Karpas-422 (cell line): ENCODE measurements around the gene FOXP4. TPM values are rescaled to one million over a fixed set of nuclear protein-coding genes. Genes with fewer than 3 reads are reported as not detected.
A peak's percentile ranks its signal among the peaks of the same experiment; 100 is the strongest.

ENCODE experiments used
- DNase-seq: peaks from one replicate; pipeline ENCODE4 v3.0.0-alpha.2; 2015
- H2AFZ ChIP-seq: fragments of 200-600 bp; sonication (generic); 2 replicates; pipeline ENCODE4 v1.6.1; 2014; ENCODE audit warnings: antibody characterized with exemption, low read length, mixed read lengths
- H3K27ac ChIP-seq: fragments of 200-600 bp; sonication (generic); 2 replicates; pipeline ENCODE4 v1.5.1; 2014; ENCODE audit warnings: mild to moderate bottlenecking, low read length, moderate library complexity
- H3K27me3 ChIP-seq: fragments of 200-600 bp; sonication (generic); 2 replicates; pipeline ENCODE4 v1.6.1; 2014; ENCODE audit warnings: low read length, mixed read lengths
- H3K36me3 ChIP-seq: fragments of 200-600 bp; sonication (generic); 2 replicates; pipeline ENCODE4 v1.6.1; 2014; ENCODE audit warnings: low read length, mixed read lengths; ENCODE audit not compliant: insufficient read depth
- H3K4me1 ChIP-seq: fragments of 200-600 bp; sonication (generic); 2 replicates; pipeline ENCODE4 v1.6.1; 2014; ENCODE audit warnings: mild to moderate bottlenecking, low read length, mixed read lengths
- H3K4me2 ChIP-seq: fragments of 200-600 bp; sonication (generic); 2 replicates; pipeline ENCODE4 v1.6.1; 2014; ENCODE audit warnings: low read length, low read depth, mild to moderate bottlenecking; ENCODE audit not compliant: poor library complexity, severe bottlenecking
- H3K4me3 ChIP-seq: fragments of 200-600 bp; sonication (generic); 2 replicates; pipeline ENCODE4 v1.5.1; 2014; ENCODE audit warnings: mild to moderate bottlenecking, antibody characterized with exemption, low read length, mixed read lengths
- H3K79me2 ChIP-seq: fragments of 200-600 bp; sonication (generic); 2 replicates; pipeline ENCODE4 v1.6.1; 2014; ENCODE audit warnings: mild to moderate bottlenecking, low read length, mixed read lengths
- H3K9ac ChIP-seq: fragments of 200-600 bp; sonication (generic); 2 replicates; pipeline ENCODE4 v1.6.0; 2014; ENCODE audit warnings: low read length
- H3K9me2 ChIP-seq: fragments of 200-600 bp; sonication (generic), shearing (Covaris generic); replicated peaks from 2 replicates; pipeline ENCODE4 v1.6.0; 2014; ENCODE audit warnings: mild to moderate bottlenecking, low read length, moderate library complexity; ENCODE audit not compliant: insufficient read depth
- H3K9me3 ChIP-seq: fragments of 300-700, 200-600 bp; sonication (generic); 2 replicates; pipeline ENCODE4 v1.6.1; 2014; ENCODE audit warnings: low read length, mixed read lengths
- H4K20me1 ChIP-seq: fragments of 200-600 bp; sonication (generic); 2 replicates; pipeline ENCODE4 v1.6.1; 2014; ENCODE audit warnings: mild to moderate bottlenecking, antibody characterized with exemption, low read length, low read depth; ENCODE audit not compliant: insufficient read depth
- total RNA-seq: library from RNA; depleted of rRNA; stranded (reverse); fragments of >200 nt; shearing (Covaris generic); gene quantifications from 2 replicates; pipeline ENCODE4 v1.2.3, GENCODE V29; 2014; ENCODE audit warnings: low replicate concordance

The FOXP4 gene
- total RNA-seq, 1 experiment from 2014 or later = 5.0 TPM

- Histone ChIP-seq H3K36me3 (no peaks in the 10 kb centered on the region), H3K9me3 (no peaks in the 10 kb centered on the region; the same call in 1 of the 2 replicates), H3K9ac (no peak overlapping the region), H4K20me1 (no peaks in the 10 kb centered on the region), H3K27me3 (no peaks in the 10 kb centered on the region), H3K9me2 (no peaks in the 10 kb centered on the region), H3K27ac (no peak overlapping the region), H3K4me1 (peaks cover 9% of the 10 kb centered on the region), H3K79me2 (no peaks in the 10 kb centered on the region), H3K4me2 (no peak overlapping the region), H3K4me3 (no peak overlapping the region), H2AFZ (no peak overlapping the region)
- DNase-seq = no peak
Measured at GRCh38 chr6:41624621-41625380, 78.6 kb downstream of the FOXP4 start.

GRCh38 chr6:41625442-41625841 lies 79.3 kb downstream of the FOXP4 start:
- Histone ChIP-seq H4K20me1 (no peaks in the 10 kb centered on the region), H3K4me1 (peaks cover 8% of the 10 kb centered on the region), H2AFZ (no peak overlapping the region), H3K36me3 (no peaks in the 10 kb centered on the region), H3K27ac (no peak overlapping the region), H3K9me2 (no peaks in the 10 kb centered on the region), H3K4me2 (no peak overlapping the region), H3K9me3 (no peaks in the 10 kb centered on the region; the same call in 1 of the 2 replicates), H3K9ac (no peak overlapping the region), H3K4me3 (no peak overlapping the region), H3K27me3 (no peaks in the 10 kb centered on the region), H3K79me2 (no peaks in the 10 kb centered on the region)
- no peak for DNase-seq

- H3K79me2 ChIP-seq = no peaks in the 10 kb centered on the region
- H3K9ac ChIP-seq = no peak overlapping the region
- H4K20me1 ChIP-seq = no peaks in the 10 kb centered on the region
- no peak overlapping the region for H3K4me2 ChIP-seq
- peak; percentile 23 for DNase-seq
- no peaks in the 10 kb centered on the region for H3K27me3 ChIP-seq
- H3K27ac ChIP-seq = no peak overlapping the region
- no peak overlapping the region for H2AFZ ChIP-seq
- peaks cover 4% of the 10 kb centered on the region; the same call in 1 of the 2 replicates for H3K4me1 ChIP-seq
- H3K9me2 ChIP-seq = no peaks in the 10 kb centered on the region
- H3K9me3 ChIP-seq = no peaks in the 10 kb centered on the region; the same call in 1 of the 2 replicates
- H3K4me3 ChIP-seq = no peak overlapping the region
- no peaks in the 10 kb centered on the region for H3K36me3 ChIP-seq
Measured at GRCh38 chr6:41626022-41626421, 79.8 kb downstream of the FOXP4 start.

GRCh38 chr6:41626917-41627316 lies 80.7 kb downstream of the FOXP4 start:
- Histone ChIP-seq H3K4me2 (no peak overlapping the region), H3K27ac (no peak overlapping the region), H3K9ac (no peak overlapping the region), H3K4me1 (peaks cover 4% of the 10 kb centered on the region; the same call in 1 of the 2 replicates), H3K27me3 (no peaks in the 10 kb centered on the region), H3K4me3 (no peak overlapping the region), H2AFZ (no peak overlapping the region), H3K79me2 (no peaks in the 10 kb centered on the region), H3K9me3 (no peaks in the 10 kb centered on the region), H3K36me3 (no peaks in the 10 kb centered on the region), H4K20me1 (no peaks in the 10 kb centered on the region), H3K9me2 (no peaks in the 10 kb centered on the region)
- DNase-seq = peak; percentile 23

GRCh38 chr6:41629128-41629527 lies 82.9 kb downstream of the FOXP4 start:
- H3K27me3 ChIP-seq = no peaks in the 10 kb centered on the region
- no peak overlapping the region for H2AFZ ChIP-seq
- H3K4me1 ChIP-seq = peaks cover 4% of the 10 kb centered on the region; the same call in 1 of the 2 replicates
- H3K9me3 ChIP-seq = no peaks in the 10 kb centered on the region
- H3K4me3 ChIP-seq = no peak overlapping the region
- H3K9ac ChIP-seq = no peak overlapping the region
- H3K36me3 ChIP-seq = no peaks in the 10 kb centered on the region
- H4K20me1 ChIP-seq = no peaks in the 10 kb centered on the region
- no peaks in the 10 kb centered on the region for H3K9me2 ChIP-seq
- H3K27ac ChIP-seq = no peak overlapping the region
- no peaks in the 10 kb centered on the region for H3K79me2 ChIP-seq
- H3K4me2 ChIP-seq = no peak overlapping the region
- DNase-seq = no peak

GRCh38 chr6:41630069-41630468 lies 83.9 kb downstream of the FOXP4 start:
- no peaks in the 10 kb centered on the region for H3K79me2 ChIP-seq
- H3K9me3 ChIP-seq = no peaks in the 10 kb centered on the region
- no peak overlapping the region for H3K4me3 ChIP-seq
- no peak overlapping the region for H3K9ac ChIP-seq
- H3K9me2 ChIP-seq = no peaks in the 10 kb centered on the region
- H3K4me2 ChIP-seq = no peak overlapping the region
- DNase-seq = peak; percentile 5
- H2AFZ ChIP-seq = no peak overlapping the region
- H3K36me3 ChIP-seq = no peaks in the 10 kb centered on the region
- no peaks in the 10 kb centered on the region for H3K27me3 ChIP-seq
- H4K20me1 ChIP-seq = no peaks in the 10 kb centered on the region
- peaks cover 4% of the 10 kb centered on the region; the same call in 1 of the 2 replicates for H3K4me1 ChIP-seq
- no peak overlapping the region for H3K27ac ChIP-seq

GRCh38 chr6:41630946-41631345 lies 84.8 kb downstream of the FOXP4 start:
- Histone ChIP-seq H3K9me3 (no peaks in the 10 kb centered on the region), H3K4me2 (no peak overlapping the region), H3K4me3 (no peak overlapping the region), H3K36me3 (no peaks in the 10 kb centered on the region), H2AFZ (no peak overlapping the region), H3K27me3 (no peaks in the 10 kb centered on the region), H3K4me1 (no peaks in the 10 kb centered on the region), H3K9me2 (no peaks in the 10 kb centered on the region), H3K27ac (no peak overlapping the region), H4K20me1 (no peaks in the 10 kb centered on the region), H3K9ac (no peak overlapping the region), H3K79me2 (no peaks in the 10 kb centered on the region)
- no peak for DNase-seq

- no peaks in the 10 kb centered on the region for H3K36me3 ChIP-seq
- H2AFZ ChIP-seq = no peak overlapping the region
- no peaks in the 10 kb centered on the region for H3K9me2 ChIP-seq
- no peak overlapping the region for H3K4me2 ChIP-seq
- H3K4me1 ChIP-seq = no peaks in the 10 kb centered on the region
- no peak for DNase-seq
- no peaks in the 10 kb centered on the region for H3K79me2 ChIP-seq
- H3K9ac ChIP-seq = no peak overlapping the region
- H3K4me3 ChIP-seq = no peak overlapping the region
- H3K27me3 ChIP-seq = no peaks in the 10 kb centered on the region
- H3K27ac ChIP-seq = no peak overlapping the region
- no peaks in the 10 kb centered on the region for H4K20me1 ChIP-seq
- no peaks in the 10 kb centered on the region for H3K9me3 ChIP-seq
Measured at GRCh38 chr6:41633056-41633634, 87.0 kb downstream of the FOXP4 start.
